GM23338 (cell line): ENCODE measurements around the gene SORCS2. TPM values are rescaled to one million over a fixed set of nuclear protein-coding genes. Genes with fewer than 3 reads are reported as not detected.

Source experiments
- ATAC-seq: fragments of 200-7000 bp; cut with Tn5 transposase; 3 replicates; pipeline ENCODE4 v1.9.1; 2020
- DNase-seq: peaks from one replicate; pipeline ENCODE4 v3.0.0-alpha.2; 2015; ENCODE audit warnings: low spot score
- H2AFZ ChIP-seq: fragments of 200-600 bp; sonication (generic); 2 replicates; pipeline ENCODE4 v1.8.0; 2016; ENCODE audit warnings: antibody characterized with exemption, mild to moderate bottlenecking, moderate library complexity
- H3F3A ChIP-seq: fragments of 200-600 bp; sonication (generic); replicated peaks from 2 replicates; pipeline ENCODE4 v1.8.0; 2017; ENCODE audit warnings: antibody characterized with exemption, mixed run types, low read depth
- H3K27ac ChIP-seq: fragments of 200-600 bp; sonication (generic); 2 replicates; pipeline ENCODE4 v1.6.1; 2016; ENCODE audit warnings: low read depth
- H3K27me3 ChIP-seq: fragments of 200-600 bp; sonication (generic); 2 replicates; pipeline ENCODE4 v1.8.0; 2016; ENCODE audit warnings: mild to moderate bottlenecking, mixed run types, moderate library complexity; ENCODE audit not compliant: insufficient read depth
- H3K36me3 ChIP-seq: fragments of 200-600 bp; sonication (generic); 2 replicates; pipeline ENCODE4 v1.8.0; 2016; ENCODE audit warnings: mild to moderate bottlenecking; ENCODE audit not compliant: insufficient read depth
- H3K4me1 ChIP-seq: fragments of 200-600 bp; sonication (generic); 2 replicates; pipeline ENCODE4 v1.8.0; 2016; ENCODE audit warnings: mild to moderate bottlenecking, moderate library complexity; ENCODE audit not compliant: insufficient read depth
- H3K4me2 ChIP-seq: fragments of 200-600 bp; sonication (generic); 2 replicates; pipeline ENCODE4 v1.7.1; 2017; ENCODE audit warnings: mixed run types
- H3K4me3 ChIP-seq: fragments of 200-600 bp; sonication (generic); 2 replicates; pipeline ENCODE4 v1.6.1; 2016; ENCODE audit warnings: mixed run types
- H3K79me2 ChIP-seq: fragments of 200-600 bp; sonication (generic); replicated peaks from 2 replicates; pipeline ENCODE4 v1.8.0; 2017; ENCODE audit warnings: mild to moderate bottlenecking; ENCODE audit not compliant: insufficient read depth
- H3K9me2 ChIP-seq: fragments of 200-600 bp; sonication (generic); 2 replicates; pipeline ENCODE4 v1.8.0; 2017; ENCODE audit not compliant: insufficient read depth
- H4K20me1 ChIP-seq: fragments of 200-600 bp; sonication (generic); replicated peaks from 2 replicates; pipeline ENCODE4 v1.8.0; 2017; ENCODE audit warnings: mild to moderate bottlenecking; ENCODE audit not compliant: insufficient read depth
- H3K27ac Mint-ChIP-seq: 2 replicates; pipeline ENCODE4 v1.8.0; 2020; ENCODE audit warnings: inconsistent platforms, mild to moderate bottlenecking, moderate library complexity, mixed read lengths
- H3K27me3 Mint-ChIP-seq: 3 replicates; pipeline ENCODE4 v1.8.0; 2022; ENCODE audit warnings: low read depth, mild to moderate bottlenecking, moderate library complexity, mixed read lengths, inconsistent platforms; ENCODE audit not compliant: insufficient read depth, poor library complexity
- H3K36me3 Mint-ChIP-seq: 3 replicates; pipeline ENCODE4 v1.8.0; 2021; ENCODE audit warnings: low read depth, mild to moderate bottlenecking, inconsistent platforms, moderate library complexity, mixed read lengths
- H3K4me1 Mint-ChIP-seq: 3 replicates; pipeline ENCODE4 v1.8.0; 2020; ENCODE audit warnings: mild to moderate bottlenecking, inconsistent platforms, mixed read lengths
- H3K4me3 Mint-ChIP-seq: 3 replicates; pipeline ENCODE4 v1.8.0; 2021; ENCODE audit warnings: moderate library complexity, mild to moderate bottlenecking, inconsistent platforms, mixed read lengths
- H3K9me3 Mint-ChIP-seq: 3 replicates; pipeline ENCODE4 v1.8.0; 2020; ENCODE audit warnings: moderate library complexity, mild to moderate bottlenecking, inconsistent platforms, mixed read lengths
- CREB1 ChIP-seq: fragments of 250-450 bp; sonication (Bioruptor Pico); IDR thresholded peaks from 2 replicates; pipeline ENCODE4 v1.5.0; 2020; ENCODE audit warnings: low read depth, mild to moderate bottlenecking, moderate library complexity
- ETS1 ChIP-seq: IDR thresholded peaks from 2 replicates; pipeline ENCODE4 v1.6.1; 2016; ENCODE audit warnings: antibody characterized with exemption
- EZH2phosphoT487 ChIP-seq: fragments of 200-600 bp; sonication (generic); IDR thresholded peaks from one replicate; pipeline ENCODE4 v1.8.1; 2018; ENCODE audit warnings: antibody characterized with exemption; ENCODE audit not compliant: unreplicated experiment
- POLR2AphosphoS5 ChIP-seq: IDR thresholded peaks from 2 replicates; pipeline ENCODE4 v1.6.1; 2016; ENCODE audit warnings: antibody characterized with exemption, low read depth
- REST ChIP-seq: IDR thresholded peaks from one replicate; pipeline ENCODE4 v1.6.1; 2018; ENCODE audit warnings: antibody characterized with exemption; ENCODE audit not compliant: unreplicated experiment
- ZNF114 ChIP-seq: fragments of 250-450 bp; sonication (Bioruptor Pico); IDR thresholded peaks from 2 replicates; pipeline ENCODE4 v1.5.0; 2020; ENCODE audit warnings: mild to moderate bottlenecking, moderate library complexity
- ZNF462 ChIP-seq: fragments of 250-450 bp; sonication (Bioruptor Pico); IDR thresholded peaks from 2 replicates; pipeline ENCODE4 v1.5.0; 2020; ENCODE audit warnings: mild to moderate bottlenecking, moderate library complexity
- polyA plus RNA-seq: library from polyadenylated mRNA; unstranded; fragments of >200 nt; fragmentation: Nextera tagmentation; extraction: Ambion mirVana; gene quantifications from 2 replicates; pipeline ENCODE4 v1.2.1, GENCODE V29; 2016
- total RNA-seq: library from RNA; depleted of rRNA; stranded (reverse); fragments of >200 nt; shearing (Covaris generic); gene quantifications from 2 replicates; pipeline ENCODE4 v1.2.3, GENCODE V29; 2014

SORCS2 gene
- total and polyA plus RNA-seq, 2 experiments from 2014 or later = 0.47 to 2.4 TPM

- Mint-ChIP-seq H3K36me3 (no peaks in the 10 kb centered on the region), H3K27me3 (peaks cover 8% of the 10 kb centered on the region), H3K9me3 (no peaks in the 10 kb centered on the region), H3K4me3 (no peak overlapping the region), H3K4me1 (no peaks in the 10 kb centered on the region; the same call in 2 of the 3 replicates), H3K27ac (no peak overlapping the region)
- Histone ChIP-seq H3K9me2 (no peaks in the 10 kb centered on the region), H3K4me2 (no peak overlapping the region), H3K79me2 (no peaks in the 10 kb centered on the region), H3K27ac (no peak overlapping the region), H3K36me3 (no peaks in the 10 kb centered on the region), H4K20me1 (no peaks in the 10 kb centered on the region), H3F3A (0 out of 2 replicates have a peak, but pooled peaks cover 4% of the 10 kb centered on the region), H3K27me3 (no peaks in the 10 kb centered on the region), H3K4me3 (no peak overlapping the region), H3K4me1 (no peaks in the 10 kb centered on the region), H2AFZ (no peak overlapping the region)
- DNase-seq = no peak
- no peak for ATAC-seq
- TF ChIP-seq EZH2phosphoT487 = no peak
- TF ChIP-seq ZNF462 (CRISPR knock-in tag) = no peak
- no peak for TF ChIP-seq ZNF114 (CRISPR knock-in tag)
- TF ChIP-seq REST = no peak
- TF ChIP-seq POLR2AphosphoS5 = no peak
- no peak for TF ChIP-seq CREB1 (CRISPR knock-in tag)
- TF ChIP-seq ETS1 = no peak
These were observed 191.9 kb downstream of the SORCS2 start for GRCh38 chr4:7384003-7384928.
